ENCODE data around the gene SOX8. TPM values are rescaled to one million over a fixed set of nuclear protein-coding genes. Genes with fewer than 3 reads are reported as not detected.

SOX8 gene
- total RNA-seq, 1 experiment from 2014 or later = 0.47 TPM

GRCh38 chr16:1029259-1029545 lies 47.6 kb downstream of the SOX8 start:
- no TSS peak for BruUV-seq (replicated peaks)
- Histone ChIP-seq H3K4me2 (ENCODE audit: low read length) (no peak overlapping the region), H3K9ac (ENCODE audit: low read length) (no peak overlapping the region), H3K27ac (ENCODE audit: low read length) (no peak overlapping the region), H3K36me3 (ENCODE audit: low read depth, low read length) (no peaks in the 10 kb centered on the region), H3K9me3 (ENCODE audit: low read length) (no peaks in the 10 kb centered on the region), H3F3A (ENCODE audit: low read length, unreplicated experiment) (no peaks in the 10 kb centered on the region), H3K79me2 (ENCODE audit: low read length) (no peaks in the 10 kb centered on the region), H3K9me2 (replicated peaks; ENCODE audit: low read length) (no peaks in the 10 kb centered on the region), H4K20me1 (ENCODE audit: low read length) (no peaks in the 10 kb centered on the region), H3K4me1 (ENCODE audit: insufficient read depth, low read length) (no peaks in the 10 kb centered on the region), H2AFZ (ENCODE audit: low read length) (no peak overlapping the region), H3K4me3 (ENCODE audit: low read length) (no peak overlapping the region), H3K27me3 (ENCODE audit: low read length) (no peaks in the 10 kb centered on the region)
- ChIA-PET CTCF (no interaction called here), POLR2A (ENCODE audit: unreplicated experiment) (no interaction called here)
- TF ChIP-seq EZH2 (IDR thresholded peaks at IDR 0.05; ENCODE audit: low read length, unreplicated experiment) = no peak
- TF ChIP-seq CTCF (conservative IDR thresholded peaks at IDR 0.05; ENCODE audit: low read depth, low read length) = no peak
- TF ChIP-seq EZH2phosphoT487 (IDR thresholded peaks at IDR 0.05; ENCODE audit: borderline replicate concordance, low read length) = no peak
- ATAC-seq (no peak), DNase-seq (no peak)
- intact Hi-C loops (cut with micrococcal nuclease) = no loop called here

GRCh38 chr16:1030473-1030901 lies 48.9 kb downstream of the SOX8 start:
- no peak overlapping the region for H3K4me2 ChIP-seq (ENCODE audit: low read length)
- no peaks in the 10 kb centered on the region for H4K20me1 ChIP-seq (ENCODE audit: low read length)
- no peaks in the 10 kb centered on the region for H3K9me2 ChIP-seq (replicated peaks; ENCODE audit: low read length)
- no peak overlapping the region for H3K4me3 ChIP-seq (ENCODE audit: low read length)
- no peak overlapping the region for H2AFZ ChIP-seq (ENCODE audit: low read length)
- ATAC-seq (no peak), DNase-seq (no peak)
- no peak overlapping the region for H3K9ac ChIP-seq (ENCODE audit: low read length)
- intact Hi-C loops (cut with micrococcal nuclease) = no loop called here
- no peak for TF ChIP-seq CTCF (conservative IDR thresholded peaks at IDR 0.05; ENCODE audit: low read depth, low read length)
- no peak for TF ChIP-seq EZH2 (IDR thresholded peaks at IDR 0.05; ENCODE audit: low read length, unreplicated experiment)
- no peak for TF ChIP-seq EZH2phosphoT487 (IDR thresholded peaks at IDR 0.05; ENCODE audit: borderline replicate concordance, low read length)
- H3F3A ChIP-seq (ENCODE audit: low read length, unreplicated experiment) = no peaks in the 10 kb centered on the region
- no peaks in the 10 kb centered on the region for H3K9me3 ChIP-seq (ENCODE audit: low read length)
- no peaks in the 10 kb centered on the region for H3K79me2 ChIP-seq (ENCODE audit: low read length)
- no peak overlapping the region for H3K27ac ChIP-seq (ENCODE audit: low read length)
- ChIA-PET POLR2A (ENCODE audit: unreplicated experiment) (no interaction called here), CTCF (no interaction called here)
- no peaks in the 10 kb centered on the region for H3K4me1 ChIP-seq (ENCODE audit: insufficient read depth, low read length)
- H3K36me3 ChIP-seq (ENCODE audit: low read depth, low read length) = no peaks in the 10 kb centered on the region
- H3K27me3 ChIP-seq (ENCODE audit: low read length) = no peaks in the 10 kb centered on the region
- BruUV-seq (replicated peaks) = no TSS peak

GRCh38 chr16:1031666-1032065 lies 50.1 kb downstream of the SOX8 start:
- no peak overlapping the region for H3K4me3 ChIP-seq (ENCODE audit: low read length)
- no peak overlapping the region for H3K9ac ChIP-seq (ENCODE audit: low read length)
- CTCF ChIA-PET = no interaction called here
- no peaks in the 10 kb centered on the region for H3K9me3 ChIP-seq (ENCODE audit: low read length)
- H3F3A ChIP-seq (ENCODE audit: low read length, unreplicated experiment) = no peaks in the 10 kb centered on the region
- no peaks in the 10 kb centered on the region for H3K79me2 ChIP-seq (ENCODE audit: low read length)
- H3K4me2 ChIP-seq (ENCODE audit: low read length) = no peak overlapping the region
- intact Hi-C loops (cut with micrococcal nuclease) = no loop called here
- H3K9me2 ChIP-seq (replicated peaks; ENCODE audit: low read length) = no peaks in the 10 kb centered on the region
- TF ChIP-seq EZH2phosphoT487 (IDR thresholded peaks at IDR 0.05; ENCODE audit: borderline replicate concordance, low read length) = no peak
- TF ChIP-seq CTCF (conservative IDR thresholded peaks at IDR 0.05; ENCODE audit: low read depth, low read length) = no peak
- no peak for TF ChIP-seq EZH2 (IDR thresholded peaks at IDR 0.05; ENCODE audit: low read length, unreplicated experiment)
- H3K4me1 ChIP-seq (ENCODE audit: insufficient read depth, low read length) = no peaks in the 10 kb centered on the region
- no peaks in the 10 kb centered on the region for H3K36me3 ChIP-seq (ENCODE audit: low read depth, low read length)
- no peak overlapping the region for H3K27ac ChIP-seq (ENCODE audit: low read length)
- DNase-seq (no peak), ATAC-seq (no peak)
- no peaks in the 10 kb centered on the region for H3K27me3 ChIP-seq (ENCODE audit: low read length)
- POLR2A ChIA-PET (ENCODE audit: unreplicated experiment) = no interaction called here
- no peaks in the 10 kb centered on the region for H4K20me1 ChIP-seq (ENCODE audit: low read length)
- H2AFZ ChIP-seq (ENCODE audit: low read length) = no peak overlapping the region
- BruUV-seq (replicated peaks) = no TSS peak

All from PC-3 (cell line).